ENCODE measurements around the gene CLASP2.

CLASP2 gene

DNA sequence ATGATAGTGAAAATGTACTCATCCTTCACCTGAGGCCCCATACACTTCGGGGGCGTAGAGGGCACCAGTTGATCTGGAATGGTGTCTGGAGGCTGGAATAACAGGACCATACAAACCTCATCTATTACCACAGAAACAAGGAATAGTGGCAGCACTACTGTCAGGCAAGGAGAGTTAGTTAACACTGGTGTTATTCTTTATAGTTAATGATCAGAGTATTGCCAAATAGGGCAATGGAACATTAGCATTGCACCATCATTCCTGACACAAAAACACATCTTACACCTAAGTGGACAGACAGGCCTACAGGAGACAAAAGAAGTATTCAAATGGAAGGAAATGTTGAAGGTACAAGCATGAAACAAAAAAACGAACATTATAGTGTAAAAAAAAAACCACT, 140.9 kb downstream of the CLASP2 start:
- H3K4me1 ChIP-seq: no peaks in the 10 kb centered on the region
- no peak overlapping the region for H3K4me3 ChIP-seq
- peaks cover 46% of the 10 kb centered on the region for H3K36me3 ChIP-seq
- H3K27me3 ChIP-seq: no peaks in the 10 kb centered on the region
- no peaks in the 10 kb centered on the region for H4K20me1 ChIP-seq
- no peaks in the 10 kb centered on the region for H3K9me3 ChIP-seq
- H3K4me2 ChIP-seq: no peak overlapping the region
- H3K9ac ChIP-seq: no peak overlapping the region
- TF ChIP-seq Cebpa-rat (IDR thresholded peaks at IDR 0.05): no peak
- no peak overlapping the region for H3K27ac ChIP-seq

DNA sequence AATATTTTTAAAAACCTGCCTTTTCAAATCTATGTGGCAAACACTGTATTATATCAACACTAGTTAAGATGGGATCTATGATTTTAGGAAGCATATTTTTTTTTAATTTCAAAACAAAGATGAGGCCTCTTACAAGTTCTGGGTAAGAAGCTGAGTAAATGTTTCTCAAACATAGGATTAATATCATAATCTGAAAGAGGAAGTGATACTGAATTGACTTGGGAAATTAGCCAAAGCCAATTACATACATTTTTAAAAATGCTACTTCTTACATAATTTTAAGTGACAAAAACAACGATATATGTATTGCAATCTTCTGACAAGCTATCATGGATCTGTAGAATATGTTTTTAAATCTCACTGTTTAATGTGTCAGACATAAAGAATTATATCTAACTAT, 142.7 kb downstream of the CLASP2 start:
- no peak for TF ChIP-seq Cebpa-rat (IDR thresholded peaks at IDR 0.05)
- no peaks in the 10 kb centered on the region for H3K27me3 ChIP-seq
- H3K36me3 ChIP-seq: peaks cover 44% of the 10 kb centered on the region
- H3K4me1 ChIP-seq: no peaks in the 10 kb centered on the region
- no peaks in the 10 kb centered on the region for H4K20me1 ChIP-seq
- H3K9me3 ChIP-seq: 0 out of 2 replicates have a peak, but pooled peaks cover 4% of the 10 kb centered on the region
- H3K27ac ChIP-seq: no peak overlapping the region
- no peak overlapping the region for H3K4me2 ChIP-seq
- no peak overlapping the region for H3K9ac ChIP-seq
- no peak overlapping the region for H3K4me3 ChIP-seq

DNA sequence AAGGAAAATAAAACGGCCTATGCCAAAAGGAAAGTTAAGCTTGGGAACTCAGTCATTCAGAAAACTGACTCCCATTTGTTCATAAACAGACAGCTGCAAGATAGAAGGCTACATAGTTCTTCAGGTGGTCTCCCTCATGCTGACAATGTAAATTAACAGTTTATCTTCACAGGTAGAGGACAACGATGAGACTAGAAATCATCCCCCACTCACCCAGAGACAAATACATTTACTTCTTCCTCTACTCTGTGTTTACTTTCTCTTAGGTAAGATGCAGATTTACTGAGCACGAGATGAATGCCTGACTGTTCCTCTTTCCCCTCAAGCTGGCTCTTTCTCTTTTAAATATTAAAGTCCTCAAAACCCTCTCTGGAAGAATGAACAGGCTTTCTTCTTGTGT, 160.2 kb downstream of the CLASP2 start:
- no peaks in the 10 kb centered on the region for H3K27me3 ChIP-seq
- H3K4me2 ChIP-seq: no peak overlapping the region
- TF ChIP-seq Cebpa-rat (IDR thresholded peaks at IDR 0.05): no peak
- H3K9me3 ChIP-seq: no peaks in the 10 kb centered on the region
- H3K27ac ChIP-seq: no peak overlapping the region
- H3K9ac ChIP-seq: no peak overlapping the region
- no peaks in the 10 kb centered on the region for H3K4me1 ChIP-seq
- peaks cover 26% of the 10 kb centered on the region for H3K36me3 ChIP-seq
- no peak overlapping the region for H3K4me3 ChIP-seq
- H4K20me1 ChIP-seq: no peaks in the 10 kb centered on the region

DNA sequence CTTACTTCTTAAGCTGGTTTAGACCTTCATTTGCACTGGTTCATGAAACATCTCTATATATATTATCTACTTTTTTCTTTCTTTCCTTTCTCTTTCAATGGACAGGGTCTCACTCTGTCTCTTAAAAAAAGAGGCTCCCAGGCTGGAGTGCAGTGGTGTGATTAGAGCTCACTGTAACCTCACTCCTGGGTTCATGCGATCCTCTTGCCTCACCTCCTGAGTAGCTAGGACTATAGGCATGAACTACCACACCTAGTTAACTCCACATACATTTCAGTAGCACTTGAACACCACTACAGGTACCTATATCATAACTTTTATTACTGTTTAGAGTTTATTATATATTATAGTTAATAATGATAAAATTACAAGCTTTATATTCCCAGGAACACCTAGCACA, 160.8 kb downstream of the CLASP2 start:
- TF ChIP-seq Cebpa-rat (IDR thresholded peaks at IDR 0.05): no peak
- Histone ChIP-seq H4K20me1 (no peaks in the 10 kb centered on the region), H3K4me3 (no peak overlapping the region), H3K4me1 (no peaks in the 10 kb centered on the region), H3K27ac (no peak overlapping the region), H3K4me2 (no peak overlapping the region), H3K9ac (no peak overlapping the region), H3K36me3 (peaks cover 30% of the 10 kb centered on the region), H3K9me3 (no peaks in the 10 kb centered on the region), H3K27me3 (no peaks in the 10 kb centered on the region)

DNA sequence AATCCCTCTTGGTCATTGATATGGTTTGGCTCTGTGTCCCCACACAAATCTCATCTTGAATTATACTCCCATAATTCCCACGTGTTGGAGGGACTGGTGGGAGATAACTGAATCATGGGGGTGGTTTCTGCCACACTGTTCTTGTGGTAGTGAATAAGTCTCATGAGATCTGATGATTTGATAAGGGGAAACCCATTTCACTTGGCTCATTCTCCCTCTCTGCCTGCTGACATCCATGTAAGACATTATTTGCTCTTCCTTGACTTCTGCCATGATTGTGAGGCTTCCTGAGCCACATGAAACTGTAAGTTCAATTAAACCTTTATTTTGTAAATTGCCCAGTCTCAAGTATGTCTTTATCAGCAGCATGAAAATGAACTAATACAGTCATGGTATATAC, 171.0 kb downstream of the CLASP2 start:
- no peak for TF ChIP-seq Cebpa-rat (IDR thresholded peaks at IDR 0.05)
- no peak overlapping the region for H3K9ac ChIP-seq

DNA sequence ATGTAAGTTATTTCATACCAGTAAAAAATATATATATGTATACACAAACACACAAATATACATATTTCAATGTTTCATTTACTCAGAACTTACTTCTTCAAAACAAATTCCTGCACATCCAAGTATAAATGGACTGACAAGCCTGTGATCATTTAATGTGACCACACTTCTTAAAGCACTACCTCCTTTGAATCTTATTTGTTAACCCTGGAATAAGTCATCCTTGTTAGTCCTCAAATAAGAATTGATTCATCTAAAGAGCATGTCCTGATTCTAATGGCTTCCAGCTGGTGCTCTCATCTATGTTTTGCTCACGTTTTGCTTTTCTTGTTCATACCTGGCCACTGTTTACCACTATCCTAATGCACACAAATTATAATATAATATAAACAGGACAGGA, 173.9 kb downstream of the CLASP2 start:
- H3K9me3 ChIP-seq: no peaks in the 10 kb centered on the region
- no peaks in the 10 kb centered on the region for H4K20me1 ChIP-seq
- H3K9ac ChIP-seq: no peak overlapping the region
- H3K4me3 ChIP-seq: no peak overlapping the region
- H3K4me1 ChIP-seq: peaks cover 4% of the 10 kb centered on the region; the same call in 1 of the 2 replicates
- H3K27me3 ChIP-seq: no peaks in the 10 kb centered on the region
- H3K27ac ChIP-seq: no peak overlapping the region
- TF ChIP-seq Cebpa-rat (IDR thresholded peaks at IDR 0.05): no peak
- peaks cover 43% of the 10 kb centered on the region for H3K36me3 ChIP-seq
- H3K4me2 ChIP-seq: no peak overlapping the region

More for the DNA sequence above, 171.0 kb downstream of the CLASP2 start:
- Histone ChIP-seq H3K4me3 (no peak overlapping the region), H3K4me2 (no peak overlapping the region), H3K27ac (no peak overlapping the region), H3K27me3 (no peaks in the 10 kb centered on the region), H3K9me3 (peaks cover 11% of the 10 kb centered on the region), H3K36me3 (peaks cover 31% of the 10 kb centered on the region), H3K4me1 (no peaks in the 10 kb centered on the region), H4K20me1 (no peaks in the 10 kb centered on the region)

DNA sequence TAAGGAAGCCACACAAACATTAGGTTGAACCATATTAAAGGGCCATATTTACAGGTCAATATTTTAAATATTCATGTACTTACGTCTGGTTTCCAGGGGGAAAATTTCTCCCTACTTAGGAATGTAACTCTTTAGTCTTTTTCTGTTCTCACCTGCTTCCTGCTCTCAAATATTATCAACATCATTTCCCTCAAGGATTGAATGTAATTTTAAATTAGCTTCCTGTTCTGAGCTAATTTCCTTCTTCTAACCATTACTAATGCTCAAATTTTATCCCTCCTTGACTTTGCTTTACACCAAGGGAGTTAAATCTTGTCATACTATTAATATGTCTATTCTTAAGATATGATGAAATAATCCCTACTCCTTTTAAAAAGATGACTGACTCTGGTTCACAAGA, 174.5 kb downstream of the CLASP2 start:
- Histone ChIP-seq H3K4me3 (no peak overlapping the region), H3K4me1 (peaks cover 4% of the 10 kb centered on the region; the same call in 1 of the 2 replicates), H3K27me3 (no peaks in the 10 kb centered on the region), H3K9me3 (no peaks in the 10 kb centered on the region), H3K9ac (no peak overlapping the region), H3K4me2 (no peak overlapping the region), H3K27ac (no peak overlapping the region), H4K20me1 (no peaks in the 10 kb centered on the region), H3K36me3 (peaks cover 46% of the 10 kb centered on the region)
- TF ChIP-seq Cebpa-rat (IDR thresholded peaks at IDR 0.05): no peak

DNA sequence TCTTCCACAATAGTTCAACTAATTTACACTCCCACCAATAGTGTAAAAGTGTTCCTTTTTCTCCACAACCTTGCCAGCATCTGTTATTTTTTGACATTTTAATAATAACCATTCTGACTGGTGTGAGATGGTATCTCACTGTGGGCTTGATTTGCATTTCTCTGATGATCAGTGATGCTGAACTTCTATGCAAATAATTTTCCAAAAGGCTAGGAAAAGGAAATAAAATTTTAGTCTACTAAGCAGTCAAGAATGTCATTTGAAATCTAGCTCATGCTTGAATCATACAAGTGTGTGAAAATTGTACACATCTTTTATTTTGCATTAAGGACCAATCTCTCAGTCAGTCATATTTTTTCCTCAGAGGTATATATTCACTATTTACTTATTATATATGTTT, 176.1 kb downstream of the CLASP2 start:
- no peaks in the 10 kb centered on the region for H4K20me1 ChIP-seq
- H3K9me3 ChIP-seq: no peaks in the 10 kb centered on the region
- no peak for TF ChIP-seq Cebpa-rat (IDR thresholded peaks at IDR 0.05)
- H3K4me2 ChIP-seq: no peak overlapping the region
- H3K4me3 ChIP-seq: no peak overlapping the region
- peaks cover 58% of the 10 kb centered on the region for H3K36me3 ChIP-seq
- H3K27ac ChIP-seq: no peak overlapping the region
- peaks cover 4% of the 10 kb centered on the region; the same call in 1 of the 2 replicates for H3K4me1 ChIP-seq
- no peak overlapping the region for H3K9ac ChIP-seq
- H3K27me3 ChIP-seq: no peaks in the 10 kb centered on the region

DNA sequence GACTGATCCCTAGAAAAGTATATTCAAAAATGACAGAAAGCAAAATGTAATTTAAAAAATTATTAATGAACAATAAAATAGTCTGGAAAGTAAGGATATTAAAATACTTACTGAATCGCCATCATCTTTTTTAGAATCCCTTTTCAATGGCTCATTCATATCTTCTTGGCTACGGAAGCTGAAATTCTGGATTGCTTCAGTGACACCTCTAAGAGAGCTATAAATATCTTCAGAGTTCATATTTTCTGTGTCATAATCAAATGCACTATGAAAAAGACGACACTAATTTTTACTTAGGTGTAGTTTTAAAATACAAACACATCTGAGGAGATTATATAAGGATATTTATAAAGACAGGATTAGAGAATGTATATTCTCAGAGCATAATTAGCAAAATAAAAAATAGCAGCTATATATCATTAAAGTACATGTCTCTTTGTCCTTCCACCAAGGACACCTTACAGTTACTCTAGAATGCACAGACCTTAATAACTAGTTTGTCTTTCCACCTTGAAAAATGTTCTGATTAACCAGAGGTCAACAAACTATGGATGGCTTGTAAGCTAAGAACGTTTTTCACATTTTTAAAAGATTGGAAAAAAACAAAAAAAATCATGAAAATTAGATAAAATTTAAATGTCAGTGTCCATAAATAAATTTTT, 179.2 kb downstream of the CLASP2 start:
- no peaks in the 10 kb centered on the region for H3K27me3 ChIP-seq
- no peaks in the 10 kb centered on the region for H3K9me3 ChIP-seq
- H3K27ac ChIP-seq: no peak overlapping the region
- no peak overlapping the region for H3K4me2 ChIP-seq
- no peak overlapping the region for H3K4me3 ChIP-seq
- H3K36me3 ChIP-seq: peaks cover 74% of the 10 kb centered on the region
- H4K20me1 ChIP-seq: no peaks in the 10 kb centered on the region
- peaks cover 4% of the 10 kb centered on the region; the same call in 1 of the 2 replicates for H3K4me1 ChIP-seq
- TF ChIP-seq Cebpa-rat (IDR thresholded peaks at IDR 0.05): no peak
- H3K9ac ChIP-seq: no peak overlapping the region

DNA sequence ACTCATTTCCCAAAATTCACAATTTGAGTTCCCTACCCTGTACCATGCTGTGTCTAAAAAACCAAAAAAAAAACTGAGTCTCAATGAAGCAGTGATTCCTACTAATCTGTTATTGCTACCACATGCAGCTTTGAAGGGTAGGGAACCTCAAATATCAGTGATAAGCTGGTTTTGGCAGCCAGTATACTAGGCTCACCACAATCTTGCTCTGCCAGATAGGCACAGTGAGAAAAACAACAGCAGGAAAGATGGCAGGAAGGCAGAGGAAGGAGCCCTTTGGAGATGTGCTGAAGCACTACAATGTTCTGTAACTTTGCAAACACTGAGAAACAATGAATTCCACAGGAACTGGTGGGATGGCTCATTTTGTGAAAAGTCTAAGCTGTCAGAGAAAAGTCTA, 180.9 kb downstream of the CLASP2 start:
- H3K9me3 ChIP-seq: no peaks in the 10 kb centered on the region
- peaks cover 77% of the 10 kb centered on the region for H3K36me3 ChIP-seq
- no peak overlapping the region for H3K4me2 ChIP-seq
- no peaks in the 10 kb centered on the region for H3K27me3 ChIP-seq
- no peaks in the 10 kb centered on the region for H4K20me1 ChIP-seq
- H3K4me3 ChIP-seq: no peak overlapping the region
- peaks cover 4% of the 10 kb centered on the region; the same call in 1 of the 2 replicates for H3K4me1 ChIP-seq
- no peak overlapping the region for H3K27ac ChIP-seq
- TF ChIP-seq Cebpa-rat (IDR thresholded peaks at IDR 0.05): no peak
- no peak overlapping the region for H3K9ac ChIP-seq

DNA sequence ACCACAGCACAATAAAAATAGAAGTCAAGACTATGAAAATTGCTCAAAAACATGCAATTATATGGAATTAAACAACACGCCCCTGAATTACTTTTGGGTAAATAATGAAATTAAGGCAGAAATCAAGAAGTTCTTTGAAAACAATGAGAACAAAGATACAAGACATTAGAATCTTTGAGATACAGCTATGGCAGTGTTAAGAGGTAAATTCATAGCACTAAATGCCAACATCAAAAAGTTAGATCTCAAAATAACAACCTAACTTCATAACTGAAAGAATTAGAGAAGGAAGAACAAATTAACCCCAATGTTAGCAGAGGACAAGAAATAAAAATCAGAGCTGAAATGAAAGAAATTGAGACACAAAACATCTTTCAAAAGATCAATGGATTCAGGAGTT, 191.3 kb downstream of the CLASP2 start:
- H3K9ac ChIP-seq: no peak overlapping the region
- no peak overlapping the region for H3K4me3 ChIP-seq
- no peak for TF ChIP-seq Cebpa-rat (IDR thresholded peaks at IDR 0.05)
- peaks cover 88% of the 10 kb centered on the region for H3K36me3 ChIP-seq
- peaks cover 65% of the 10 kb centered on the region for H3K9me3 ChIP-seq
- H3K4me1 ChIP-seq: no peaks in the 10 kb centered on the region
- no peaks in the 10 kb centered on the region for H3K27me3 ChIP-seq
- no peak overlapping the region for H3K4me2 ChIP-seq
- no peak overlapping the region for H3K27ac ChIP-seq
- H4K20me1 ChIP-seq: no peaks in the 10 kb centered on the region
